ENCODE results near the gene TMEM240. TPM values are rescaled to one million over a fixed set of nuclear protein-coding genes. Genes with fewer than 3 reads are reported as not detected.

TMEM240 gene
- total and polyA plus RNA-seq, 2 of the 8 experiments (the other 6 are each of a cell fraction or from before 2014, with no cell fraction given): 3.6 to 5.7 TPM

DNA sequence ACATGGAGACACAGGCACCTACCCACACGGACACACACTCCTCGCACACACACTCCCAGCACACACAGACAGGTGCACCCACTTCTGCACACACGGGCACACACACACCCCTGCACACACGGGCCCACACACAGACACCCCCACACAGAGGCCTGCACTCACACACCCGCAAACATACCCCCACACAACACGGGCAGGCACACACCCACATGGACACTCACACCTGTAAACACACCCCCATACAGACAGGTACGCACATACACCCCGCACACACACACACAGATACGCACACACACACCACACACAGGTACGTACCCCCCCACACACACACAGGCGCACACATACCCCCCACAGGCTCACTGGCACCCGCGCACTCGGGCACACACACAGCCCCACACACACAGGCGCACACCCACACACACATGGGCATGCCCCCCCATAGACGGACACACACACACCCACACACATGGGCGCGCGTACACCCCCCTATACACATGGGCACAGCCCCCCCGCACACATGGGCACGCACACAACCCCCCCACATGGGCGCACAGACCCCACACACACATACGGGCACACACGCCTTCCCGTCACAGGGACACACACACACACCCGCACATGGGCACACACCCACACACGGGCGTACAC, 22.3 kb downstream of the TMEM240 start:
- FAIRE-seq: no peak
- no peak overlapping the region for H4K91ac ChIP-seq (replicated peaks; ENCODE audit: insufficient read length, low read length)
- H2AK5ac ChIP-seq (ENCODE audit: low read depth, low read length): no peak overlapping the region
- no peak overlapping the region for H3K4me2 ChIP-seq (ENCODE audit: insufficient read depth in 1 of 2, low read depth in 2 of 2, low read length in 2 of 2)
- H2BK20ac ChIP-seq (ENCODE audit: low read length): no peak overlapping the region
- 91% methylated on average over 22 of the region's 28 CpGs; no CpG with 5 or more reads in 1 of the 2 experiments for WGBS, 2 experiments (ENCODE audit: extremely low coverage in 1 of 2, insufficient coverage in 1 of 2, insufficient read length in 1 of 2, insufficient replicate concordance in 2 of 2, low coverage in 1 of 2, low lambda C conversion rate in 2 of 2, missing lambda C conversion rate in 1 of 2)
- H4K8ac ChIP-seq (ENCODE audit: extremely low read depth, insufficient read depth, low read length): no peak overlapping the region
- no peaks in the 10 kb centered on the region for H3K27me3 ChIP-seq (replicated peaks in 1 of 4; ENCODE audit: control insufficient read depth in 3 of 4, extremely low read depth in 1 of 4, insufficient read depth in 3 of 4, low read length in 3 of 4)
- no peak overlapping the region for H3K56ac ChIP-seq (replicated peaks; ENCODE audit: insufficient read length, low read depth, low read length)
- H3K9ac ChIP-seq (replicated peaks in 1 of 4; ENCODE audit: extremely low read depth in 1 of 4, low read depth in 3 of 4, low read length in 3 of 4): no peak overlapping the region
- no peaks in the 10 kb centered on the region for H3K9me3 ChIP-seq (ENCODE audit: insufficient read depth in 2 of 2, low read depth in 1 of 2, low read length in 1 of 2)
- H2BK120ac ChIP-seq (replicated peaks; ENCODE audit: low read depth, low read length): no peak overlapping the region
- no peak overlapping the region for H3K4ac ChIP-seq (replicated peaks; ENCODE audit: insufficient read length, low read depth, low read length)
- no peak overlapping the region for H3K23ac ChIP-seq (ENCODE audit: insufficient read length)
- no peak overlapping the region for H2BK5ac ChIP-seq (ENCODE audit: low read depth, low read length)
- no peaks in the 10 kb centered on the region for H3K23me2 ChIP-seq (ENCODE audit: low read depth, low read length)
- peaks cover 0 to 2% of the 10 kb centered on the region in 2 experiments; a peak in 1 of 4 replicates for H3K79me2 ChIP-seq (ENCODE audit: control insufficient read depth in 1 of 2, insufficient read depth in 2 of 2, low read length in 2 of 2)
- no peak overlapping the region for H3K14ac ChIP-seq (ENCODE audit: insufficient read length)
- H3K36me3 ChIP-seq (ENCODE audit: control insufficient read depth in 2 of 4, insufficient read depth in 4 of 4, low read length in 3 of 4): peaks cover 8 to 31% (median 15%) of the 10 kb centered on the region in 4 experiments
- no peaks in the 10 kb centered on the region for H3K4me1 ChIP-seq (replicated peaks in 1 of 4; ENCODE audit: control insufficient read depth in 3 of 4, insufficient read depth in 4 of 4, low read length in 3 of 4)
- no peak overlapping the region for H4K5ac ChIP-seq (ENCODE audit: insufficient read length, low read depth, low read length)
- H2BK15ac ChIP-seq (ENCODE audit: low read length): no peak overlapping the region
- no peak overlapping the region for H3K27ac ChIP-seq (ENCODE audit: low read depth, low read length)
- H2BK12ac ChIP-seq (ENCODE audit: low read depth, low read length): no peak overlapping the region
- DNase-seq (ENCODE audit: low read depth in 1 of 2, low spot score in 2 of 2): no peak
- ChIA-PET POLR2A (ENCODE audit: partially characterized antibody) (no interaction called here), CTCF (ENCODE audit: partially characterized antibody) (no interaction called here)
- no peak overlapping the region for H3K18ac ChIP-seq (ENCODE audit: extremely low read depth, low read length)
- no peak overlapping the region for H3K4me3 ChIP-seq (ENCODE audit: extremely low read depth in 1 of 4, insufficient read depth in 2 of 4, low read depth in 3 of 4, low read length in 4 of 4)
- H4K20me1 ChIP-seq (replicated peaks in 1 of 2; ENCODE audit: control insufficient read depth in 1 of 2, insufficient read depth in 2 of 2, low read length in 2 of 2): peaks cover 0 to 7% of the 10 kb centered on the region in 2 experiments
- H2AFZ ChIP-seq (ENCODE audit: low read length): no peak overlapping the region
- peaks cover 2% of the 10 kb centered on the region for H3K79me1 ChIP-seq (ENCODE audit: low read depth, low read length)
- TF ChIP-seq ATF3 (IDR thresholded peaks at IDR 0.05; ENCODE audit: insufficient read depth, low read depth, low read length) (no peak), EZH2 (IDR thresholded peaks at IDR 0.05; ENCODE audit: low read depth, low read length, severe bottlenecking) (no peak), TCF12 (IDR thresholded peaks at IDR 0.05; ENCODE audit: low read depth, low read length) (no peak)
